Stimulated activated CD4-positive, alpha-beta T cell treated with anti-CD3 and anti-CD28 coated beads, Interleukin-4, amount 100 ng/mL, for 24 hours (primary cell): ENCODE results near the gene THEM4.
"Not testable (repeated sequence)": the region's sequence is repeated elsewhere in the genome, so short reads cannot be mapped to it uniquely, and the experiment has no call there.

Experiments used
- DNase-seq: peaks from one replicate; pipeline ENCODE4 v3.0.0-alpha.2; 2020

THEM4 gene

DNA sequence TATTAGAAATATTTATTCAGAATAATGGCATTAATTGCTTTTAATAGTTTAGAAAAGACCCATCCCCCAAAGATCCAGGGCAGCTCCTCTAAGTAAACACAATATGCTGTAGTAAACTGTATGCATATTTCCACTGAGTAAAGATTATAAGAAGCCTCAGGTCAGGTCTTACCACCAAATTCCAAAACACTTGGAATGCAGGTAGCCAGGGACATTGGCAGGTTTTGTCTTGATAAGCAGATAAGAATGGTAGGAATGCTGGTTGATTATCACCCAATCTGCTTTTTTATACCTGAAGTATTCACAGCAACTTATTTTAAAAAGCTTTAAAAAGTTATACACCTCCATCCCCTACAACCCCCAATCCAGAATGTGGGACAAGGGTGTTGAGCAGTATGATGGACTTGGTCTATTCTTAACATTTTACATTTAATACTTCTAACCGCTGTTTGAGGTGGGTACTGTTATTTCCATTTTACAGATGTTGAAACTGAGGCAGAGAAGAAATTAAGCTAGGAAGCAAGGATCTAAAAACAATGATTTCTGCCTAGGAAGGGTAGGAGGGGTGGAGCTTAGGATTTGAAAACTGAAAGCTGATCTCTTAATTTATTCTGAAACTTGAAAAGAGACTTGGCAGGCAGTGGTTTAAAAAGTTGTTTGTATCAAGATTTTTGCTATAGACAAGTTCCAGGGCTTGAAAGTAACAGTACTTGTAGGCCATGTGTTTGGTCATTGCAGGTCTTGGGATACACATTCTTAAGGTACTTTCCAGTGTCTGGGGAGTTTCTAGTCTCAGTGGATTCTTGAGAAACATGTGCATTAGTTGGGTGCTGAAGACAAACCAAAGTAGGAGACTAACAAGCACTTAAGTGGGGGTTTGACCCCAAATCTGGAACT lies 15.6 kb upstream of the THEM4 start:
- no peak for DNase-seq

DNA sequence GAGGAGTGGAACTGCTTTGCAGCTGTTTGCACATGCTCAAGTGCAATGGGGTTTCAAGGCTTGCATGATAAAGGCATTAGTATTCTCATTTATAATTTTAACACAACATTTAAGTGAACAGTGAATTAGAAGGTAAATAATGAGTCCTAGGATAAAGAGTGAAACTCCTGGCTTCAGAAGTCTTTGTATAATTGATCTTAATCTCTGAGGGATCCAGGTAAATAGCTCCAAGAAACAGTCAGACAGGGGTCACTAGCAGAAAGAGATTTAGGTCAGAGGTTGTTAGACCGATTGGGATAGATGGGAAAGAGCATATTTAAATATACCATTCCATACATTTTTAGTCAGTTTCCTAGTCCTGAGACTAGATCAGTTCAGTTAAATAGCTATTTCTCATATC lies 14.1 kb upstream of the THEM4 start:
- DNase-seq = no peak

DNA sequence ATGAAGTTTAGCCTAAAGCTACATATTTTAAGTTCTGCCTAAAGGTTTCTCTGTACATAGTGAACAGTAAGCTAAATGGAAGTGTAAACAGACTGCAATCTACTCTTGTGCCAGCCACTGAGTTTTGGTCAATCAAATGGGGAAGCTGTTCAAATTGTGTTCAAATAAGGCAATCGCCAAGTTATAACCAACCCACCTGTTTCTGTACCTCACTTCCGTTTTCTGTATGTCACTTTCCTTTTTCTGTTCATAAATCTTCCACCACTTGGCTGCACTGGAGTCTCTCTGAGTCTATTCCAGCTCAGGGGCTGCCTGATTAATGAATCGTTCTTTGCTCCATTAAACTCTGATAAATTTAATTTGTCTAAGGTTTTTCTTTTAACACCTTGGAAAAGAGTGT lies 10.8 kb upstream of the THEM4 start:
- no peak for DNase-seq

DNA sequence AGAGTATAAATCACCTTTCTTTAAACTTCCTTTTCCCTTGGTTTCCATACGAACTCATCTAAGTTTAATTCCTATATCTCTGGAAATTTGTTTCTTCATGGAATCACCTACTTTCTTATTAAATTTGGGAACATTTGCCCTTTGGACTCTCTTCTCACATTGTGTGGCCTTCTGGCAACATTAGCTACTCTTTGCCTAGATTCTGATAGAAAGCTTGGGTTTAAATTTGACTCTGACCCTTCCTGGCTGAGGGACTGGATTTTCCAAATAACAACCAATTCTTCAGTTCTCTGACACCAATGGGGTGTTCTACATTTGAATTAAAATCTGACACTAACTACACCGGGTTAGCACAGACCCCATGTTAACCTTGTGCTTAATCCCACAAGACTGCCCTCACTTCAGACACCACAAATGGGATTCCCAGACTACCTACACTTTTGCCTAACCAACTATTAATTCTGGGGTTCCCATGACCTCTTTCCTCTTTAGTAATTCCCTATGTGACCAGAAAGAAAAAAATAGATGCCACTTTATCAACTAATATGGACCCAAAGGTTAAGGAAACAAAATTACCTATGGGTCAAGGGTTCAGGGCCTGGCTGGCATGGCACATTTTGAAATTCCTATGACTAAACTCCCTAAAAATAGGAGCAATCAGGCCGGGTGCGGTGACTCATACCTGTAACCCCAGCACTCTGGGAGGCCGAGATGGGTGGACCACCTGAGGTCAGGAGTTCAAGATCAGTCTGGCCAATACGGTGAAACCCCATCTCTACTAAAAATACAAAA lies 9.7 kb upstream of the THEM4 start:
- DNase-seq = no peak

DNA sequence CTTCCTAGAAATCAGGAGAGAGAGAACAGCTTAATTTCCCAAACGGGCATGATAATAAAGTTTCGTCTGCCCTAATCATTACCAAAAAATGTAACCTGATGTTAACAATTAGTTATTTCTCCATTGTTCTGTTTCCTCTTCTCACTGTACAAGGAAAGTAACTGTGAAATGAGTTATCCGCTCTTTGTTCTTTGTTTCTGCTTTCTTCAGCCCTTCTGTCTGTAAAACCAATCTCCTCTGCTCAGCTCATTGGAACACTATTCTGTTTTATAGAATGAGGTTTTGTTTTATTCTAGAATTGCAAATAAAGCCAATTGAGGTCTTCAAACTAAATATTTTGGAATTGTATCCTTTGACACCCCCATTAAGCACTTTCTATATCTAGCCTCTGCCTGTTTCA lies 8.8 kb upstream of the THEM4 start:
- no peak for DNase-seq

DNA sequence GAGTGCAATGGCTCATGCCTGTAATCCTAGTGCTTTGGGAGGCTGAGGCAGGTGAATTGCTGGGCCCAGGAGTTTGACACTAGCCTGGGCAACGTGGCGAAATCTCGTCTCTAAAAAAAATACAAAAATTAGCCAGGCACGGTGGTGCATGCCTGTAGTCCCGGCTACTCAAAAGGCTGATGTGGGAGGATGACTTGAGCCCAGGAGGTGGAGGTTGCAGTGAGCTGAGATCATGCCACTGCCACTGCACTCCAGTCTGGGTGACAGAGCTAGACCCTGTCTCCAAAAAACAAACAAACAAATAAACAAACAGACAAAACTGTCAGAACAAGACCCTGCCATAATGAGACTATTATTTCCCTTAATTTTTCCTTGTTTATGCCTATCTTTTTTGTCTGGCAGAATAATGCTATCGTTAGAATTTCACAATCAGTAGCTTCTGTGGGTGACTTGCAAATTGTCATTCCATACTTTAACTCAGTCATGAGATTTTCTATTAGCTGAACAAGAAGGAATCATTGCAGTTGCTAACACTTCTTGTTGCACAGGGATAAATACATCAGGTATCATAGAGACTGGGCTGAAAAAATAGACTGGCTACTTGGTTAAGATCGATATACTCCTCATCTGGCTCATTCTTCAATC lies 7.5 kb upstream of the THEM4 start:
- DNase-seq = no peak

DNA sequence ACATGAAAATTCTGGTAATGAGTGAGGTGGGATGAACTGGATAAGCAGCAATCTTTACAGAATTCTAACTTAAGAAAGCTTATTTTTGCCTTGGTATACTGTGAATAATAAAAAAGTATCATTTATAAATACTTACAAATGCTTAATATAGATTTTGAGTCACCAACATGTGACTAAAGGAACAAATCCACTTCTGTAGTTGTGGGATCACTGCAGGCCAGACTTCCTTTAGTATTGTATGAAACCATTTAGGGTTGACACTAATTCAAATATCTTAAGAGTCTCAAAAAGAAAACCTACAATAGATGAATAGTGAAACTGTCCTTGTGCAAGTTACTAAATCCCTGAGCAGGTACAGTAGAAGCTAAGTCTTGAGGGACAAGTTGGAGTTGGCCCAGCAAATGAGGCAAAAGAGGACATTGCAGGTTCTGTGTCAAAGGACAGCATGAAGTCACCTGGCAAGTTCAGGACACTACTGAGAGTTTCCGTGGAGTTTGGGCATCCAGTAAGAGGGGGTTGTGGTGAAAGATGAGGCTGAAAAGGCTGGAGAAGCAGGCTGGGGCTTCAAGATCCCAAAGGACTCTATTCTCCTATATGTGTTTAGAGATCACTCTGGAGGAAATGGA lies 5.9 kb upstream of the THEM4 start:
- DNase-seq = no peak

DNA sequence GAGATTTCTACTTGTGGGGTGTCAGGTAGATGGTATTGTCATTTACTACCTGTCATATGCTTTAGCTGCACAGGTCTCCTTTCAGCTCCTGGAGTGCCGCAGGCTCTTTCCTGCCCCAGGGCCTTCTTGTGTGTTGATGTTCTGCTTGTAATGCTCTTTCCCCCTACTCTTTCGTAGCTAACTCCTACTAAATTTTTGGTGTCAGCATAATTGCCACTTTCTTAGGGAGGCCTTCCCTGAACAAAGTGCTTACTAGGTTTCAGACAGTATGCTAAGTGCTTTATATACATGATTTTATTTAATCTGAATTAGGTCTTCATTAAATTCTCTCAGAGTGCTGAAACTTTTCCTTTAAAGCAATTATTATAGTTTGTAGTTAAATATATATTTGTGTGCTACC lies 4.8 kb upstream of the THEM4 start:
- DNase-seq = no peak

DNA sequence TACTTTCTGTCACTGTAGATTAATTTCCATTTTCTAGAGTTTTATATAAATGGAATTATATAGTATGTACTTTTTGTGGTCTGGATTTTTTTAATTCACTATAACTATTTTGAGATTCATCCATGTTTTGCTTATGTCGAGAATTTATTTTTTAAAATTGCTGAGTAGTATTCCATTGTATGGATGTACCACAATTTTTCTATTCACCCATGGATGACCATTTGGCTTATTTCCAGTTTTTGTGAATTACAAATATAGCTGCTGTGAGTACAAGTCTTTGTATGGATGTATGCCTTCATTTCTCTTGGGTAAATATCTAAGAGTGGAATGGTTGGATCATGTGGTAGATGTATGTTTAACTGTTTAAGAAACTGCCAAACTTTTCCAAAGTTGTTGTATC lies 3.7 kb upstream of the THEM4 start:
- no peak for DNase-seq

DNA sequence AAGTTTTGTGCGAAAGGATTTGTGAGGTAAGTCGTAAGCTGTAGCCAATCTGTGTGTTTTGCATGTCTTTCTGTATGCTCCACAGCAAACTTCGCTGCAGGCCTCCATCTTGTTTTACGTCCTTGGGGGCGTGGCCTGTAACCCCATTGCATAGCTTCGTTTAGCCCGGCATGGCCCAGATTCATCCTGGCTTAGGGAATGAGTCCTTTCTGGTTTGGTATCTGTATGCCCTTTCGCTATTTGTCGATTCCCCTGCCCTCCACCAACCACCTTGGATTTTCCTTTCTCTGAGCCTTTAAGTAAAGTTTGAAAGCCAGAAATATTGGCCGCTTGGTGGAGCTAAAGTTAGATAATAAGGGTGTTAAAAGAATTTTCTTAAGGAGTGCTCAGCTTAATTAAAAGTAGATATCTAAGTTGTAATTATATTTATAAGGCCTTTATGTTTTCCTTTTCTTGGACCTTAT lies 1.1 kb downstream of the THEM4 start:
- no peak for DNase-seq

DNA sequence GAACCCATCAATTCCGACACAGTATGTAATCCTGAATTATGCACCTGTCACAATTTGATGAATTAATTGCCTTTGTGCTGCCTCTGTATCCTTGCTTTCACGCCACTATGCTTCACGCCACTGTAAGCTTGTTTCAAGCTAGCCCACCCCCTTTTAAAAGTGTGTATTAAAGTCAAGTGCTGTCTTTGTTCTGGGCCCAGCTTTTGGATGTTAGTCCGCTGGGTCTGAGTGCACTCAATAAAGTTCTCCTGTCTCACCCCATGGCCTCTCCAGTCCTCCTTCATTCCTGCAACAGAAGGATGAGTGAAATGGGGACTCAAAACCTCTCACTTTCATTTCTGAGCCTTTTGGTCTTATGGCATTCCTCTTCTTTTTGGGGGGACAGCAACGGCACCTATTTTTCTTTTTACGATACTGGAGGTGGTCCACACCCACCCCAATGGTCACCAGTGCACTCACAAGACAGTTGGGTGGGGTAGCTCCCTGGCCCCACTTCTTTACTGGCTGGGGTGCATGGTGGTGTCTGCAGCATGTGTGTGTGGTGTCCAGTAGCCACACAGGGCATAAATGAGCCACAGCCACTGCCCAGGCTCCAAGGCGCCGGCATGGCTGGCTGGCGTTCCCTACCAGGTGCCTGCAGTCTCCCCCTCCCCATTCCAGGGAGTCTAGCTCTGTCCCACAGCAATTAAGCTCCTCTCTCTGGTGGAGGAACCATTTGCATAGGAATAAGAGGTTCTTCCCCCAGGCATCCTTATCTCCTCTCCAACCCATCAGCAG lies 1.8 kb downstream of the THEM4 start:
- no peak for DNase-seq

DNA sequence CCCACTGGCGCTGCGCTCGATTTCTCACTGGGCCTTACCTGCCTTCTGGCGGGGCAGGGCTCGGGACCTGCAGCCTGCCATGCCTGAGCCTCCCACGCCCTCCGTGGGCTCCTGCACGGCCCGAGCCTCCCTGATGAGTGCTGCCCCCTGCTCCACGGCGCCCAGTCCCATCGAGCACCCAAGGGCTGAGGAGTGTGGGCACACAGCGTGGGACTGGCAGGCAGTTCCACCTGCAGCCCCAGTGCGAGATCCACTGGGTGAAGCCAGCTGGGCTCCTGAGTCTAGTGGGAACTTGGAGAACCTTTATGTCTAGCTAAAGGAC lies 3.0 kb downstream of the THEM4 start:
- not testable (repeated sequence) for DNase-seq

DNA sequence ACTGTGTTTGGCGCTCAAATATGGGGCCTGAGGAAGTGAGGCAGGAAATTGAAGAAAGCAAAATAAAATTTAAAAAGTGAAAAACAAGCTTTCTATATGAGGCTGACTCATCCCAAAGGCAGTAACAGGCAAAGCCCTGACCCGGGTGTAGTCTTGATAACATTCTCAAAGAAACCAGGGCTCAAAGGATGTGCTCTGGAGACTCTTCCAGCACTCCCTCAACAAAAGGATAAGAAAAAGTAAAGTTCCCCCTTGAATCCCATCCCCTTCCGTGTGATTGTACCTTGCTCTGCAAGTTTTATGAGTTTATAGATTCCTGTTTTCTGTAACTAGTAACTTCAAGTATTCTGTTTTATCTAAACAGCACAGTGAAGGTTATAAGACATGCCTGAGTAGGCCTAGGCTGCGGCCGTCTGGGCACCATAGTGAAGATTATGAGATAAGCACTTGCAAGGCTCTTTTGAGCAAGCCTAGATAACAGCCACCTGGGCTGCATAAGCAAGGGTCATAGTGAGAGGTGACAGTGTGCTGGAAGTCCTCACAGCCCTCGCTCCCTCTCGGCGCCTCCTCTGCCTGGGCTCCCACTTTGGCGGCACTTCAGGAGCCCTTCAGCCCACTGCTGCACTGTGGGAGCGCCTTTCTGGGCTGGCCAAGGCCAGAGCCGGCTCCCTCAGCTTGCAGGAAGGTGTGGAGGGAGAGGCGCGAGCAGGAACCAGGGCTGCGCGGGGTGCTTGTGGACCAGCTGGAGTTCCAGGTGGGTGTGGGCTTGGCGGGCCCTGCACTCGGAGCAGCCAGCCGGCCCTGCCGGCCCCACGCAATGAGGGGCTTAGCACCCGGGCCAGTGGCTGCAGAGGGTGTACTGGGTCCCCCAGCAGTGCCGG lies 3.6 kb downstream of the THEM4 start:
- peak; percentile 14 for DNase-seq

DNA sequence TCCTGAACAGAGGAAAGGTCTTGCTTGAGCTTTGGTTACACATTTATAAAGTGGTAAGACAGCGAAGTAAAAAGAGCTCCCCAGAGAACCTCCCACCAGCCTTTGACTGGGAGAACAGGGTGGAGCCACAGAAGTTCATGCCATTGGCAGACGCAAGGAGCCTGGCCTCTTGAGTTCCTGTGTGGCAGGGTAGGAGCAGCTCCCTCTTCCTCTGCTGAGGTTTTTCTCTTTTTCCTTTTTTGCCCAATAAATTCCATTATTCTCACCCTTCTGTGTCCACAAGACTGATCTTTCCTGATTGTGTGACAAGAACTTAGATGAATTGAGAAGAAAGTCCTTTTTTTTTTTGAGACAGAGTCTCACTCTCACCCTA lies 4.3 kb downstream of the THEM4 start:
- DNase-seq = peak; percentile 68

DNA sequence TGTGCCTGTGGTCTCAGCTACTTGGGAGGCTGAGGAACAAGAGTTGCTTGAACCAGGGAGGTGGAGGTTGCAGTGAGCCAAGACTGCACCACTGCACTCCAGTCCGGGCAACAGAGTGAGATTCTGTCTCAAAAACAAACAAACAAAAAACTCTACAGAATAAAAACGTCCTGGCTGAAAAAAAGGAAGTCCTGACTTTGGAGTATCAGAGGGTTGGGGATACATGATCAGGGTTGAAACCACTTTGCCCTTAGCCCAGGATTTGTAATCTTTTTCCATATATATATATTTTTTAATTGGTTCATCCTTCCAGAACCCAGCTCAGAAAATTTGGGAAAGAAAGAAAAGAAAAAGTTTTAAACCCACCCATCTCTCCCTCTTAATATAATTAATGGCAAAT lies 6.5 kb downstream of the THEM4 start:
- no peak for DNase-seq

DNA sequence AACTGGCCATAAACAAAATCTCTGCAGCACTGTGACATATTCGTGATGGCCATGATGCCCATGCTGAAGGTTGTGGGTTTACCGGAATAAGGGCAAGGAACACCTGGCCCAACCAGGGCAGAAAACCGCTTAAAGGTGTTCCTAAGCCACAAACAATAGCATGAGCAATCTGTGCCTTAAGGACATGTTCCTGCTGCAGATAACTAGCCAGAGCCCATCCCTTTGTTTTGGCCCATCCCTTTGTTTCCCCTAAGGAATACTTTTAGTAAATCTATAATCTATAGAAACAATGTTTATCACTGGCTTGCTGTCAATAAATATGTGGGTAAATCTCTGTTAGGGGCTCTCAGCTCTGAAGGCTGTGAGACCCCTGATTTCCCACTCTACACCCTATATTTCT lies 8.5 kb downstream of the THEM4 start:
- not testable (repeated sequence) for DNase-seq

DNA sequence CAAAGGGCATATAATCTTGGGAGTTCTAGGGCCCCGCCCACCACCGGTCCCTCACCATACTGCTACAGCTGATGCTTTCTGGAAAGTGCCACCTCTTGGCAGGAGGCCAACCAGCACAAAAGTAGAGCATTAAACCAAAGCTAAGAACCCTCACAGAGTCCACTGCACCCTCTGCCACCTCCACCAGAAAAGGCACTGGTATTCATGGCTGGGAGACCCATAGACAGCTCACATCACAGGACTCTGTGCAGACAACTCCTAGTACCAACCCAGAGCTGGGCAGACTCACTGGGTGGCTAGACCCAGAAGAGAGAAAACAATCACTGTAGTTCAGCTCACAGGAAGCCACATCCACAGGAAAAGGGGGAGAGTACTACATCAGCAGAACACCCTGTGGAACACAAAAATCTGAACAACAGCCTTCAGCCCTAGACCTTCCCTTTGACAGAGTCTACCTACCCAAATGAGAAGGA lies 10.8 kb downstream of the THEM4 start:
- DNase-seq = peak; percentile 40

DNA sequence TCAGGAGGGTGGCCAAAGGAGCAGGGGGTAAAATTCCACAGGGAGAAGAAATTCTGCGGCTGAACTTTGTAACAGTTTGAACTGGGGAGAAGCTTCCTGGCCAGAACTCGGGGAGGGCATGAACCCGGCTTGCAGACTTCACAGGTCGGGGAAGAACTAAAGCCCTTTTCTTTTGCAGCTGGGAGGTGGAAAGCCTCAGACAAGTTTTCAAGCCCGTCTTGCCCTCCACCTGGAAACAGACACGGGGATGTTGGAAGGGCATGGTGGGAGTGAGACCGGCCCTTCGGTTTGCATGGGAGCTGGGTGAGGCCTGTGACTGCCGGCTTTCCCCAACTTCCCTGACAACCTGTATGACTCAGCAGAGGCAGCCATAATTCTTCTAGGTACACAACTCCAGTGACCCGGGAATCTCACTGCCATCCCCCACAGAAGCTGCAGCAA lies 11.3 kb downstream of the THEM4 start:
- peak; percentile 14 for DNase-seq

DNA sequence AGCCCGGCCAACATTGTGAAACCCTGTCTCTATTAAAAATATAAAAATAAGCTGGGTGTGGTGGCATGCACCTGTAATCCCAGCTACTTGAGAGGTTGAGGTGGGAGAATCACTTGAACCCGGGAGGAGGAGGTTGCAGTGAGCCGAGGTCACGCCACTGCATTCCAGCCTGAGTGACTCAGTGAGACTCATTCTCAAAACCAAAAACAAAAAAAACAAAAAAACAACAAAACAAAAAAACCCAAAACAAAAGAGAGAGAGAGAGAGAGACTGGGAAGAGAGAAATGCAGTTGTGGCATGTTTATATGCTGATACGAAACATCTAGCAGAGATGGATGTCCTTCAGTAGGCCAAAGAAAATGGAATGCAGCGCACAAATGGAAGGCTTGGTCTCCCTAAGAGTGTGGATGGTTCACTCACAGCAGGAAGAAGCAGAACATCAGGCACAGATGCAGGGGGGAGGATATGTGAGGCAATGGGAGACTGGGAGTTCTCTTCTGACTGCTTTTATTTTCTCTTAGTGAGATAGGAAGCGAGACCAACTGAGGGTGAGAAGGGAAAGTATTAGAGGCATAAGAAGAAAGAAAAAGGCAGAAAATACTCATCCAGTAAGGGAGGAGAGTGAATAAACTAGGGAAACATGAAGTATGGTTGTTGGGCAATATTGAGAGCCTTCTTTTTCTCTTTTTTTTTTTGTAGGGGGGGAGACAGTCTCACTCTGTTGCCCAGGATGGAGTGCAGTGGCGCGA lies 16.0 kb downstream of the THEM4 start:
- no peak for DNase-seq

DNA sequence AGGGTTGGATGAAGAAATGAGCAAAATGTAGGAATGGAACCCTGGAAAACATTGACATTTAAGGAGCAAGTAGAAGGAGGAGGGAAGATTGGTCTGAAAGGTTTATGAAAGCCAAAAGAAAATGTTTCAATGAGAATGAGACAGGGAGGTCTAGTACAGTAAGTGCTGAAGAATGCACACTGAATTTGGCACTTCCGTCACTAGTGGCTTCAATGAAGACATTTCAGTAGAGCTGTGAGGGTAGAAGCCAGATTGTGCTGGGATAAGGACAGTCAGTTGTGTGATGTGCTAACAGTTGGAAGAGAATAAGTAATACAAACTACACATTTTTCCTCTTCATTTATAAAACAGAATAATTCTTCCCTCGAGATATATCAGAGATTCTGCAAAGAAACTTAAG lies 17.1 kb downstream of the THEM4 start:
- DNase-seq = no peak

DNA sequence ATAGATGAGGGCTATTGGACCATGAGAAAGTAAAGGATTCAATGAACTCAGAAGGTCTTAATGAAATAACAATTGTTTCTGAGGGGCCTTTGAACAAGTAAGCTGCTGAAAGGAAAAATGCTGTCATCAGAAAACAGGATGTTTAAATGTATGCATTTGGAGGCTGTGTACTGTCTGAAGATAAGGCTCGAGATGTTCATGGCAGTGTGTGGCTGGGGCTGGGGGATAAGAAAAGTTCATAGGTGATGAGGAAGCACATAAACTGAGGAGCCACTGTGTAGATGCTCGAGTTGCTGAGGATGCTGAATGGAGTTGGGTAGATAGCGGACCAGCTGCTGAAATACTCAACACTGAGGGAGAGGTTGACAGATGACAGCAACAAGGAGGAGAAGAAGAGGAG lies 17.8 kb downstream of the THEM4 start:
- no peak for DNase-seq
